ENCODE data around the gene SNTG2. TPM values are rescaled to one million over a fixed set of nuclear protein-coding genes. Genes with fewer than 3 reads are reported as not detected.
A peak's percentile ranks its signal among the peaks of the same experiment; 100 is the strongest.

SNTG2 gene
- total RNA-seq (1 to 10 TPM in 4 of 9 donors, under 1 TPM in 4, not detected in 1; 0.26 to 4.3 (median 0.92) TPM), polyA plus RNA-seq (1 to 10 TPM in 1 of 3 donors, under 1 TPM in 2; 0.48 to 1.5 (median 0.72) TPM)
- long read RNA-seq, donor 1, result 0 reads
- long read RNA-seq, donor 2, result 0 reads
- long read RNA-seq, donor 3, result 0 reads
- long read RNA-seq, donor 4, result 0 reads
- long read RNA-seq, donor 5, partial matches to known transcripts, result 0 of 2 reads
- long read RNA-seq, donor 5, other reads (novel, unspliced or antisense), result 2 of 2 reads
- long read RNA-seq, donor 6, result 0 reads
- long read RNA-seq, donor 7, result 0 reads
- long read RNA-seq, donor 8, result 0 reads
- long read RNA-seq, donor 9, result 0 reads
- long read RNA-seq, donor 10, result 0 reads

DNA sequence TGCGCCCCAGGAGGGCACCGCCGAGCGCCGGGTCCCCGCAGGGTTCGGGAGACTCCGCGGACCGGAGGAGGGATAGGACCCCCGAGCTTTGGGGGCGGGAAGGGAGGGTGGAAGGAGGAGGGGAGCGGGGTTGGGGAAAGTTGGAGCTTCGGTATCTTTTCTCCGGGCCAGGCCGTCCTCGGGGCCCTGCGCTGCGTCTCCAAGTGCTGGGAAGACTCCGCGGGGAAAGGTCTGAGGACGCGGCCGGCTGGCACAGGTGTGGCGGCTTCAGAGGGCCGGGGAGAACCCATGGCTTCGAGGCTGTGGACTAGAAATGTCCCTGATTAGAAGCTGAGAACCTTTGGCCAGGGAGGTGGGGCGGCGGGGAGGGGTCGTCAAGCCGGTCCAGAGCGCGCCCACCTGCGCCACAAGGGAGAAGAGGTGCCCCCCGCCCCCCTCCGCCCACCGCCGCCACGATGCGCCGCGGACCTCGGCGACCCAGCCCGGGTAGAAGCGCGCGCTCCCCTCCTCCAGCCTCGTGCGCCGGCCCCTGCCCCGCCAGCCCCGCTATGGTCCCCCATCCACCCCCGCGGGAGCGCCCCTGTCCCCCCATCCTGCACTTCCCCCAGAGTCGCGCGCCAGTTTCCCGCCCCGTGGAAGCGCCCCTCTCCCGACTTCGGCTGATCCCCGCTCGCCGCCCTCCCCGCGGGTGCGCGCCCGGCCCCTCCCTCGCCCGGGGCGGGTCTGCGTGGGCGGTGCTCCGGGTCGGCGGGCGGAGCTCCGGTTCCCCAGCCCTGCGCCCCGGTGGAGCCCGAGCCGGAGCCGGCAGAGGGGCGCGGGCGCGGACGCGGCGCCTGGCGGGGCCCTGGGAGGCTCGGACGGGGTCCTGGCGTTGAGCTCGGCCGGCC is at the start of gene SNTG2:
TSS of gene SNTG2 (plus strand) at position 770 of the 887 bp plus-strand sequence. CDS start 148 bp downstream, outside the sequence.
- Histone ChIP-seq H3K27ac (no peak within 1 kb of the TSS), H3K4me1 (replicated peaks in 1 of 2) (peaks cover 6 to 10% of the 10 kb centered on the region in 2 donors), H3K36me3 (replicated peaks in 1 of 2) (no peaks in the 10 kb centered on the region), H3K9me3 (replicated peaks in 1 of 3) (no peaks in the 10 kb centered on the region), H3K27me3 (peaks cover 29% of the 10 kb centered on the region), H3K4me3 (peak within 1 kb of the TSS in 2 of 4 donors; percentile 36 to 56)
- DNase-seq, result peak in 4 of 7 donors; percentile 10 to 58 (median 42)
- WGBS, 4 donors, result 0 to 4% (median 1%) methylated on average over 8 to 100 of the region's 100 CpGs
- intact Hi-C loops (cut with DNase I), result no loop called here
- TF ChIP-seq POLR2A (IDR thresholded peaks at IDR 0.05), result no peak
- TF ChIP-seq, protein P1, sequence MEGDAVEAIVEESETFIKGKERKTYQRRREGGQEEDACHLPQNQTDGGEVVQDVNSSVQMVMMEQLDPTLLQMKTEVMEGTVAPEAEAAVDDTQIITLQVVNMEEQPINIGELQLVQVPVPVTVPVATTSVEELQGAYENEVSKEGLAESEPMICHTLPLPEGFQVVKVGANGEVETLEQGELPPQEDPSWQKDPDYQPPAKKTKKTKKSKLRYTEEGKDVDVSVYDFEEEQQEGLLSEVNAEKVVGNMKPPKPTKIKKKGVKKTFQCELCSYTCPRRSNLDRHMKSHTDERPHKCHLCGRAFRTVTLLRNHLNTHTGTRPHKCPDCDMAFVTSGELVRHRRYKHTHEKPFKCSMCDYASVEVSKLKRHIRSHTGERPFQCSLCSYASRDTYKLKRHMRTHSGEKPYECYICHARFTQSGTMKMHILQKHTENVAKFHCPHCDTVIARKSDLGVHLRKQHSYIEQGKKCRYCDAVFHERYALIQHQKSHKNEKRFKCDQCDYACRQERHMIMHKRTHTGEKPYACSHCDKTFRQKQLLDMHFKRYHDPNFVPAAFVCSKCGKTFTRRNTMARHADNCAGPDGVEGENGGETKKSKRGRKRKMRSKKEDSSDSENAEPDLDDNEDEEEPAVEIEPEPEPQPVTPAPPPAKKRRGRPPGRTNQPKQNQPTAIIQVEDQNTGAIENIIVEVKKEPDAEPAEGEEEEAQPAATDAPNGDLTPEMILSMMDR (IDR thresholded peaks at IDR 0.05), result no peak

DNA sequence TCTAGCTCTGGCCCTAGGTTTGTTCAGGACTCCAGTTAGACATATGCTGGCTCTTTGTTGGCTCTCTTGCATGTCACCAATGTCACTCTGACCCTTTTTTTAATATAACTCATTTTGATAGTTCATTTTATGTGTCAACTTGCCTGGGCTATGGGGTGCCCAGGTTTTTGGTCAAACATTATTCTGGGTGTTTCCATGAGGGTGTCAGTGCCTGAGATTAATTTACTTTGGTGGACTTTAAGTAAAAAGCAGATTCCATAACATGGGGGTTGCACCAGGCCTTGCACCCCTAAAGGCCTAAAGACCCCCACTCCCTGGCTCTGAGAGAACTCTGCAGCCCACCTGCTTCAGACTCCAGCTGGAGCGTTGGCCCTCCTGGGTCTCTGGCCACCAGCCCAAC is 48.1 kb upstream of the SNTG2 start:
- WGBS, 4 donors, result 75 to 88% (median 82%) methylated on average over 1 of the region's 1 CpG
- intact Hi-C loops (cut with DNase I), result loop anchor here in 1 of 2 donors (5.0 to 10.0 kb wide), 2 partner anchors 45 to 188 kb away; no protein-coding TSS in a partner anchor
- DNase-seq, result peak in 1 of 7 donors; percentile 34

DNA sequence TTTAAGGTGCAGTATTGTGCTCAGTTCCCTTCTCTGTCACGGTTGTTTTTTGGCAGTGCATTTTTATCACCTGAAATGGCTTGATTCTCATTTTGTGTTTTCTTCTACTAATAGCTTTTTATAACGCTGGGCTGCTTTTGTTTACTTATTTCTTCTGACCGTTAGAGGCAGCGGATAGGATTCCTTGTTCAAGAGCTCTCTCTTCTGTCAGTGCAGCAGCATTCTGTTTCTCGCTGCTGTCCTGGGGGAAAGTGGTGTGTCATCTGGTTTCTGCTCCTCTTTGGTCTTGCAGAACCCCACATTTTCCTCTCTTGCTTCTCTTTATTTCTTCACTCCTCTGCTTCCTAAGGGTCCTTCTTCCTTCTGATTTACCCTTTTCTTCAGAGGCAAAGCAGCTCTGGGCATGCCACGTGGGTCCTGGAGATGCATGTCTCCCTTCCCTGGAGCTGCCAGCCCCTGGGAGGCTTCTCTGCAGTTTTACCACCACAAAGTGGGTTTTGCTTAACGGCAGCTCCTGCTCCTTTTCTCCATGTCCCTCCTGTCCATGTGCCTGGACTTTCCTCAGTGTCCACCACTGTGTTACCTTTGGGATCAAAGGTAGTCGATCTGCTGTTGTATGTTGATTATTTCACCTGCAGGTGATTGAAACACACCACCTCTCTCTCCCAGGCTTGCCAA is 47.3 kb upstream of the SNTG2 start:
- WGBS, 4 donors, result 42 to 48% (median 46%) methylated on average over 8 of the region's 8 CpGs
- no peak overlapping the region for H3K4me3 ChIP-seq
- no peaks in the 10 kb centered on the region for H3K4me1 ChIP-seq (replicated peaks in 1 of 2)
- H3K27ac ChIP-seq, result no peak overlapping the region
- no peaks in the 10 kb centered on the region for H3K36me3 ChIP-seq (replicated peaks in 1 of 2)
- no peaks in the 10 kb centered on the region for H3K9me3 ChIP-seq (replicated peaks in 1 of 3)
- intact Hi-C loops (cut with DNase I), result loop anchor here in 1 of 2 donors (5.0 to 10.0 kb wide), 2 partner anchors 46 to 189 kb away; no protein-coding TSS in a partner anchor
- DNase-seq, result peak in 2 of 7 donors; percentile 14 to 31
- no peak for TF ChIP-seq POLR2A (IDR thresholded peaks at IDR 0.05)
- TF ChIP-seq, protein P1 (IDR thresholded peaks at IDR 0.05), result peak in 3 of 6 experiments; percentile 20 to 34 (median 30)
- H3K27me3 ChIP-seq, result no peaks in the 10 kb centered on the region

More for the DNA sequence above, 48.1 kb upstream of the SNTG2 start:
- Histone ChIP-seq H3K27me3 (no peaks in the 10 kb centered on the region), H3K4me1 (replicated peaks in 1 of 2) (no peaks in the 10 kb centered on the region), H3K36me3 (replicated peaks in 1 of 2) (no peaks in the 10 kb centered on the region), H3K4me3 (no peak overlapping the region), H3K27ac (no peak overlapping the region), H3K9me3 (replicated peaks in 1 of 3) (no peaks in the 10 kb centered on the region)
- TF ChIP-seq POLR2A (IDR thresholded peaks at IDR 0.05), result no peak
- TF ChIP-seq, protein P1 (IDR thresholded peaks at IDR 0.05), result no peak
